Pancreas (tissue), 10 donors: ENCODE measurements around the gene SUPT3H. TPM values are rescaled to one million over a fixed set of nuclear protein-coding genes. Genes with fewer than 3 reads are reported as not detected.
A peak's percentile ranks its signal among the peaks of the same experiment; 100 is the strongest.

Source experiments
- ATAC-seq, 4 donors: fragments of 200-7000 bp; cut with Tn5 transposase; one replicate each; pipeline versions ENCODE4 v1.8.0 to v1.9.1; 2020; ENCODE audit warnings: mild to moderate bottlenecking in 4 of 4, moderate library complexity in 4 of 4
- DNase-seq, 6 donors: peaks; one replicate each; pipeline ENCODE4 v3.0.0-alpha.2; 2020
- FAIRE-seq: peaks from 2 replicates; lab custom pipeline; 2012; peaks lifted over from hg19 to GRCh38; lab: Jason Lieb, UNC
- H3K27ac ChIP-seq, 4 donors: fragments of 200-600 bp; sonication (generic); 1 replicate in 3 of 4; 2 replicates in 1 of 4; pipeline versions ENCODE4 v1.5.0 to v1.8.0; 2020
- H3K27me3 ChIP-seq, 4 donors: fragments of 200-600 bp; one replicate each; pipeline ENCODE4 v1.8.0; 2021
- H3K36me3 ChIP-seq, 3 donors: fragments of 200-600 bp; sonication (generic) in 1 of 3; one replicate each; pipeline versions ENCODE4 v1.5.0 to v1.8.0; 2020 to 2021
- H3K4me1 ChIP-seq, 3 donors: fragments of 200-600 bp; one replicate each; pipeline ENCODE4 v1.8.0; 2021
- H3K4me3 ChIP-seq, 4 donors: fragments of 200-600 bp; sonication (generic) in 2 of 4; one replicate each; pipeline versions ENCODE4 v1.5.0 to v1.8.0; 2020 to 2021
- H3K9me3 ChIP-seq, 4 donors: fragments of 200-600 bp; one replicate each; pipeline ENCODE4 v1.8.0; 2021
- CTCF ChIP-seq, 4 donors: fragments of 200-600 bp; sonication (generic) in 3 of 4; IDR thresholded peaks; one replicate each; pipeline versions ENCODE4 v1.5.0 to v1.8.0; 2021; ENCODE audit warnings: antibody characterized with exemption in 4 of 4
- WGBS, 2 donors: extraction: QIAGEN DNeasy Blood & Tissue Kit; methylation state at CpG; one replicate each; pipeline ENCODE4 v1.1.7; 2013; 5-methylcytosine and 5-hydroxymethylcytosine counted together
- intact Hi-C, 3 donors: fragments of 100-400 bp; cut with DNase I; formaldehyde crosslinking; loops; one replicate each; pipeline versions ENCODE4 v1.11.1 to v1.14.2; 2022
- polyA plus RNA-seq, 2 donors: library from polyadenylated mRNA; stranded (reverse); fragments of 200-250 nt; gene quantifications; one replicate each; pipeline ENCODE4 v1.2.3, GENCODE V29; 2013
- total RNA-seq, 6 donors: library from RNA; stranded (reverse); fragmentation: NEBNext Ultra II Directional in 4 of 6; extraction: Animal tissue kit (Norgen Biotek cat#: 25700) in 4 of 6; gene quantifications; one replicate each; pipeline versions ENCODE4 v1.2.1 to v1.2.4, GENCODE V29; 2021 to 2023
- donor health status: healthy with polysubstance abuse.
- donor health status: DM: no; HTN: no; CAD: no; lungs with moderate emphysema.
- donor health status: DM: no; HTN: no; CAD: no.
- donor health status: control.
- donor health status: control.
- donor health status: Bipolar disorder and iron deficiency.
- donor health status: DM: yes; HTN: yes; CAD: no.
- donor health status: DM: no; HTN: no; CAD: no.
- donor health status: DM: no; HTN: no; CAD: no.
- donor health status: DM: yes; HTN: yes; CAD: no.

The SUPT3H gene
- total and polyA plus RNA-seq, 8 donors = 3.6 to 8.0 (median 5.3) TPM

- 1 to 2% methylated on average over 55 to 62 of the region's 62 CpGs for WGBS, 2 donors
- ATAC-seq (peak in 3 of 4 donors; percentile 7 to 26 (median 18)), DNase-seq (peak in 4 of 6 donors; percentile 17 to 74 (median 50)), FAIRE-seq (no peak)
- H3K27ac ChIP-seq = peak overlapping the region in 2 of 4 donors; percentile 55 to 67
- H3K4me3 ChIP-seq = peak overlapping the region; percentile 27 to 60 (median 44)
- no peak for TF ChIP-seq CTCF (IDR thresholded peaks at IDR 0.05)
- intact Hi-C loops = loop anchor here in 1 of 3 donors (10.0 kb wide), 1 partner anchor 292 kb away; no protein-coding TSS in a partner anchor
- H3K36me3 ChIP-seq = no peaks in the 10 kb centered on the region
- H3K4me1 ChIP-seq = peaks cover 0 to 19% (median 6%) of the 10 kb centered on the region in 3 donors
- peaks cover 0 to 32% (median 6%) of the 10 kb centered on the region in 4 donors for H3K27me3 ChIP-seq
- H3K9me3 ChIP-seq = no peaks in the 10 kb centered on the region
These were observed 45.5 kb upstream of the SUPT3H start for GRCh38 chr6:45423111-45423823.

GRCh38 chr6:45422503-45423110, 44.9 kb upstream of the SUPT3H start:
- TF ChIP-seq CTCF (IDR thresholded peaks at IDR 0.05) = no peak
- H3K36me3 ChIP-seq = no peaks in the 10 kb centered on the region
- intact Hi-C loops = loop anchor here in 1 of 3 donors (10.0 kb wide), 1 partner anchor 292 kb away; no protein-coding TSS in a partner anchor
- 0 to 1% methylated on average over 43 to 55 of the region's 55 CpGs for WGBS, 2 donors
- peak in 5 of 6 donors; percentile 19 to 83 (median 46) for DNase-seq
- peak overlapping the region in 2 of 4 donors; percentile 55 to 67 for H3K27ac ChIP-seq
- ATAC-seq = peak; percentile 12 to 56 (median 36)
- no peak for FAIRE-seq
- H3K4me3 ChIP-seq = peak overlapping the region; percentile 27 to 60 (median 44)
- H3K27me3 ChIP-seq = peaks cover 0 to 36% (median 8%) of the 10 kb centered on the region in 4 donors
- no peaks in the 10 kb centered on the region for H3K9me3 ChIP-seq
- H3K4me1 ChIP-seq = peaks cover 0 to 19% (median 6%) of the 10 kb centered on the region in 3 donors

- no peaks in the 10 kb centered on the region for H3K36me3 ChIP-seq
- peaks cover 0 to 19% (median 6%) of the 10 kb centered on the region in 3 donors for H3K4me1 ChIP-seq
- peak; percentile 61 to 78 (median 72) for ATAC-seq
- no peaks in the 10 kb centered on the region for H3K9me3 ChIP-seq
- intact Hi-C loops = loop anchor here in 1 of 3 donors (10.0 kb wide), 1 partner anchor 293 kb away; no protein-coding TSS in a partner anchor
- peak overlapping the region in 2 of 4 donors; percentile 35 to 67 for H3K27ac ChIP-seq
- TF ChIP-seq CTCF (IDR thresholded peaks at IDR 0.05) = no peak
- no peak for FAIRE-seq
- peak; percentile 18 to 86 (median 43) for DNase-seq
- H3K4me3 ChIP-seq = peak overlapping the region; percentile 27 to 60 (median 44)
- H3K27me3 ChIP-seq = peaks cover 0 to 42% (median 9%) of the 10 kb centered on the region in 4 donors
- 1% methylated on average over 58 to 83 of the region's 83 CpGs for WGBS, 2 donors
These were observed 44.2 kb upstream of the SUPT3H start for GRCh38 chr6:45421709-45422502.

- Histone ChIP-seq H3K27ac (peak overlapping the region in 1 of 4 donors; percentile 22), H3K9me3 (no peaks in the 10 kb centered on the region), H3K27me3 (peaks cover 0 to 44% (median 9%) of the 10 kb centered on the region in 4 donors), H3K4me3 (peak overlapping the region; percentile 11 to 60 (median 36)), H3K36me3 (no peaks in the 10 kb centered on the region), H3K4me1 (peaks cover 0 to 19% (median 6%) of the 10 kb centered on the region in 3 donors)
- no peak for ATAC-seq
- no peak for FAIRE-seq
- WGBS, 2 donors = 13 to 15% methylated on average over 19 of the region's 19 CpGs
- intact Hi-C loops = loop anchor here in 1 of 3 donors (10.0 kb wide), 1 partner anchor 294 kb away; no protein-coding TSS in a partner anchor
- no peak for DNase-seq
- no peak for TF ChIP-seq CTCF (IDR thresholded peaks at IDR 0.05)
These were observed 43.4 kb upstream of the SUPT3H start for GRCh38 chr6:45420909-45421708.
